ENCODE measurements around the gene ZNF609.

DNA sequence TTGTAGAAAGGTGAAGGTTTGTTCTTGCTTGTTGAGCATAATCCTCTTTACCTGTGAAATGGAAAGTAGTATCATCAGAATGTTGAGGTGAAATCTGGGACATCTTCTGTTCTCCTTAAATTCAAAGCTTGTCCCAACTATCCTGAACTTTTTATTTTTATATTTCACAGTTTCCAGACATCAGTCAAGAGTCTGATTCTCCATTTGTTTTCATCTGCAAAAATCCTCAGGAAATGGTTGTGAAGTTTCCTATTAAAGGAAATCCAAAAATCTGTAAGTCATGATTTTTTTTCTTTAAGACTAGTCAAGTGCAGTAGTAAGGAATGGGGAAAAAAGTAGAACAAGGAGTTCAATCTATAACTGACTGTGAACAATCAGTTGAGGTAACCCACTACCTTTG is 15.5 kb upstream of the ZNF609 start:
- TF ChIP-seq POLR2AphosphoS5 (IDR thresholded peaks at IDR 0.05; ENCODE audit: borderline replicate concordance, low read depth, low read length): no peak
- TF ChIP-seq EZH2 (IDR thresholded peaks at IDR 0.05): no peak

All from SK-N-MC (cell line).